ENCODE results near the gene RPL13A. TPM values are rescaled to one million over a fixed set of nuclear protein-coding genes. Genes with fewer than 3 reads are reported as not detected.

The RPL13A gene
- total and polyA plus RNA-seq, 2 of the 4 experiments (the other 2 are of a cell fraction): 1,477 to 2,069 TPM

- TF ChIP-seq CTCF (conservative IDR thresholded peaks at IDR 0.05; ENCODE audit: low read depth, low read length) (no peak), NFE2L2 (IDR thresholded peaks at IDR 0.05; ENCODE audit: low read depth, low read length) (no peak), MXI1 (IDR thresholded peaks at IDR 0.05; ENCODE audit: borderline replicate concordance, low read depth, low read length) (no peak)
Observed at GRCh38 chr19:49474542-49474924, 12.9 kb upstream of the RPL13A start (continued).
